Gastroesophageal sphincter (tissue), 3 donors: ENCODE data around the gene BTBD16.

Source experiments
- POLR2A ChIP-seq, 2 donors: fragments of 450-650 bp; IDR thresholded peaks; one replicate each; pipeline ENCODE4 v1.6.1; 2017; ENCODE audit warnings: antibody characterized with exemption in 2 of 2, mild to moderate bottlenecking in 2 of 2, moderate library complexity in 1 of 2
- POLR2AphosphoS5 ChIP-seq: sonication (generic); formaldehyde crosslinking; IDR thresholded peaks from one replicate; pipeline ENCODE4 v1.6.1; 2017; ENCODE audit warnings: antibody characterized with exemption
- TF ChIP-seq, protein P1 (sequence below), 4 experiments: fragments of 200-600 bp in 2 of 4; fragments of 450-650 bp in 2 of 4; sonication (generic) in 1 of 4; IDR thresholded peaks; one replicate each; pipeline ENCODE4 v1.5.1; 2017 to 2019; ENCODE audit warnings: antibody characterized with exemption in 4 of 4, mild to moderate bottlenecking in 2 of 4, moderate library complexity in 2 of 4

DNA sequence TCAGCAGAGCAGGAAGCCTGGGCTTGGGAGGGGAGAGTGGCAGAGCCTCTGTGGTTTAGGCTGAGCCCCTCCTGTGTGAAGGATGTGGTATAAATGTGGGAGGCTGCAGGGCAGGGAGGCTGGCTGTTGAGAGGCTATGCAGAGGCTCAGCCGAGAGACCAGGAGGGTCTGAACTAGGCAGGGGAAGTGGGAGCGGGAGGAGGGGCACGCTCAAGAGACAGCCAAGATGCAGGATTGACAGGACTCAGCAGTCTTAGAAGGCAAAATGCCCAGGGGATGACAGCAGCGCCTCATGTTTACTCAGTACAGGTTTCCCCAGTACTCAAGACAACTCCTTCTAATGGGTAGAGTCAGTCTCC, 24.3 kb downstream of the BTBD16 start:
- TF ChIP-seq POLR2AphosphoS5 (no peak), POLR2A (IDR thresholded peaks at IDR 0.05) (no peak)
- TF ChIP-seq, protein P1, sequence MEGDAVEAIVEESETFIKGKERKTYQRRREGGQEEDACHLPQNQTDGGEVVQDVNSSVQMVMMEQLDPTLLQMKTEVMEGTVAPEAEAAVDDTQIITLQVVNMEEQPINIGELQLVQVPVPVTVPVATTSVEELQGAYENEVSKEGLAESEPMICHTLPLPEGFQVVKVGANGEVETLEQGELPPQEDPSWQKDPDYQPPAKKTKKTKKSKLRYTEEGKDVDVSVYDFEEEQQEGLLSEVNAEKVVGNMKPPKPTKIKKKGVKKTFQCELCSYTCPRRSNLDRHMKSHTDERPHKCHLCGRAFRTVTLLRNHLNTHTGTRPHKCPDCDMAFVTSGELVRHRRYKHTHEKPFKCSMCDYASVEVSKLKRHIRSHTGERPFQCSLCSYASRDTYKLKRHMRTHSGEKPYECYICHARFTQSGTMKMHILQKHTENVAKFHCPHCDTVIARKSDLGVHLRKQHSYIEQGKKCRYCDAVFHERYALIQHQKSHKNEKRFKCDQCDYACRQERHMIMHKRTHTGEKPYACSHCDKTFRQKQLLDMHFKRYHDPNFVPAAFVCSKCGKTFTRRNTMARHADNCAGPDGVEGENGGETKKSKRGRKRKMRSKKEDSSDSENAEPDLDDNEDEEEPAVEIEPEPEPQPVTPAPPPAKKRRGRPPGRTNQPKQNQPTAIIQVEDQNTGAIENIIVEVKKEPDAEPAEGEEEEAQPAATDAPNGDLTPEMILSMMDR (IDR thresholded peaks at IDR 0.05) = no peak
